GM19395 (cell line): ENCODE results near the gene MTHFD1.
"Not testable (repeated sequence)": the region's sequence is repeated elsewhere in the genome, so short reads cannot be mapped to it uniquely, and the experiment has no call there.

ENCODE experiments used
- ATAC-seq: cut with Tn5 transposase; IDR thresholded peaks from one replicate; pipeline ENCODE4 v1.9.1; 2021; ENCODE audit warnings: mild to moderate bottlenecking, moderate library complexity; ENCODE audit not compliant: unreplicated experiment

The MTHFD1 gene

DNA sequence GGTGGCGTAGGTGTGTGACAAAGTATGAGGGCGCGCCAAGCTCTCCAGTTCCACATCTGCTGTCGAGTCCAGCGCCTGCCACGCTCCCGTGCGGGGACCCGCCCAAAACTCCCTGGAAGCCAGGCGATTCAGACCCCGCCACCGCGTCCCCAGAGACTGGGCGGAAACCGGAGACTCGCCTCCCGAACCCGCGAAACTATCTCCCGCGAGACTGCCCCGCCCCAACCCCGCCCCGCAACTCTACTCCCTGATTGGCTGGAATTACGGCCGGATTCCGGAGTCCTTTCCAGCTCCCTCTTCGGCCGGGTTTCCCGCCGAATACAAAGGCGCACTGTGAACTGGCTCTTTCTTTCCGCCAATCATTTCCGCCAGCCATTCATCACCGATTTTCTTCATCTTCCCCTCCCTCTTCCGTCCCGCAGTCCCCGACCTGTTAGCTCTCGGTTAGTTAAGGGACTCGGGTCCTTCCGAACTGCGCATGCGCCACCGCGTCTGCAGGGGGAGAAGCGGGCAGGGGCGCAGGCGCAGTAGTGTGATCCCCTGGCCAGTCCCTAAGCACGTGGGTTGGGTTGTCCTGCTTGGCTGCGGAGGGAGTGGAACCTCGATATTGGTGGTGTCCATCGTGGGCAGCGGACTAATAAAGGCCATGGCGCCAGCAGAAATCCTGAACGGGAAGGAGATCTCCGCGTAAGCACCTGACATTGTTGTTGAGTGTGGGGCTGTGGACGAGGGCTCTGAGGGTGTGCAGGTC is at the start of gene MTHFD1:
Gene MTHFD1, plus strand, starts transcription at position 572 of the 751 bp plus-strand sequence. Its CDS starts 75 bp downstream, at position 647.
- peak; percentile 73 for ATAC-seq

DNA sequence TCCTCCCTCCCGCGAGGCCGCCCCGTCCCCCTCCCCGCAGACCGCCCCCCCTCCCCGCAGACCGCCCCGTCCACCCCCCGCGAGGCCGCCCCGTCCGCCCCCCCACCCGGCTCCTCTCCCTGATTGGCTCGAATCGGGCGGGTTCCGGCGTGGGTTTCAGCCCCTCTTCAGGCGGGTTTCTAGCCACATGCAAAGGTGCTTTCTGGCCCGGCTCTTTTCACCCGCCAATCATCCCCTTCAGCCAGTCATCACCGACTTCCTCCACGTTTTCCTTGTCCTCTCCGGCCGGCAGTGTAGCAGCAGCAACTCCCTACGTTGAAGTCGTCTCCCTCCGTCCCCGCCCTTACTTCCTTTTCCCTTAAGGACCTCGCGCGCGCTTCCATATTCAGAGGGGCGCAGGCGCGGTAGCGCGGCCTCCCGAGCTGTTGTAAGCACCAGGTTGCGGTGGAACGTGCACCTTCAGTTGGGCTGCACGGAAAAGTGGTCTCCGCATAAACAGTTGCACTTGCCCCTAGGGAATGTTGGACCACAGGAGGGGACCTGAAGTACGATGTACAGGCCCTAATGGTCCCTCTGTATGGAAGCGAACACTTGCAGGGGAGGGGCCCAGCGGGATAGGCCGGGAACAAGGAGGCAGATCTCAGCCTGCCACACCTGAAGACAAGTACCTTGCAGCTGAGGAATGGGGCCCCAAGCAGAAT is 49.4 kb upstream of the MTHFD1 start:
- ATAC-seq = peak; percentile 90

DNA sequence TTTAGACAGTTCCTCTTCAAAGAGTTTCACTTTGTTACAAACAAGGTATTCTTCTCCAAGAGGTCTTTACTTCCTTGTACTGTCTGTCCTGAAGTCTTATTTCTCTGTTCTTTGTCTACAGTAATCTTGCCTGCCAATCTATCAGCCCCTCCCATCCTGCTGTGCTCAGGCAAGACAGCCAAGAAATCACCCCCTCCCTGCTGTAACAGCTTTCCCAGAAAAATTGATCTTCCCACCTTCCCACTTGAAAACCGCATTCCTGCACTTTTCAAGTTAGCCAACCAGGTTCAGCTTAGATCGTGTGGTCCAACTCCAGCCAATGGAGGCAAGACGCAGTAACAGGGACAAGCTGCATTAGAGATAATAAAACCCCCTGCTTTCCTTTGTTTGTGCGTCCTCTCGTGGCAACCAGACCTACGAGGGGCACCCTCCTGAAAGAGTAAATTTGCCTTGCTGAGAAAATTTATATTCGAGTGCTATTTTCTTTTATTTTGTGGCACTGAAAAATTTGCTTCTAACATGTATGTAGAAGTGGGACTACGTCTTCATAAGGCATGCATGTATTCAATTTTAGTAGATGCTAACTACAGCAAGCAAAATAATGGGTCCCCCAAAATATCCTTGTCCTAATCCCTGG is 47.5 kb upstream of the MTHFD1 start:
- ATAC-seq = no peak

GRCh38 chr14:64347748-64348147 is 40.4 kb upstream of the MTHFD1 start:
- ATAC-seq = no peak

DNA sequence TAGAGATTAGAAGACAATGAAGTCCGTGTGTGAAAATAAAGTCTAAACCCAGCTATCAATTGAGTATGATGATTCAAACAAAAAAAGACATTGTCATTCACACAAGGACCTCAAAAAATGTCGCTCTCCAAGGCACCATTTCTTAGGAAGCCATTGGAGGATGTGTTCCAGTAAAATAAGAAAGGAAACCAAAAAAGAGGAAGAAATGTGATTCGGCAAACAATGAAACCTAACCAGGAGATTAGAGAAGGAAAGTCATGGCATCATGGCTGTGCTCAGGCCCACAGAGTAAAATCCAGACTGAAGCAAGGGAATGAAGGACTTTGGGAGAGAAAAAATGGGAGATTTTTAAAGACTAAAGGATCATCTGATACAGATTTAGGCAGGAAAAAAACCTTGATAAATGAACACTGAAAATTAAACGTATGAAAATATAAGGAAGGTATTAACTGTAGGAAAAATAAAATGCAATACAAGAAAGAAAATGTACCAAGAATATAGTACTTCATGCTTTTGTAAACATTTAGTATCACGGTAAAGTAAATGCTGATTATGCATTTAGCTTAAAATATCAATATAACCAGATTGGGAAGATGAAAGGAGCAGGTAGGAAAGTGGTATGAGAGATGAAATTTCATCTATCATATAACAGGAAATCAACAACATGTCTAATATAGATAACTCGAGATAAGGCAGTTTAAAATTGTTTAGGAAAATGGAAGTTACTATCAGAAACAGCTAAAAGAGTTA is 38.2 kb upstream of the MTHFD1 start:
- no peak for ATAC-seq

GRCh38 chr14:64363265-64363846 is 24.8 kb upstream of the MTHFD1 start:
- no peak for ATAC-seq

GRCh38 chr14:64364907-64365306 is 23.2 kb upstream of the MTHFD1 start:
- no peak for ATAC-seq

DNA sequence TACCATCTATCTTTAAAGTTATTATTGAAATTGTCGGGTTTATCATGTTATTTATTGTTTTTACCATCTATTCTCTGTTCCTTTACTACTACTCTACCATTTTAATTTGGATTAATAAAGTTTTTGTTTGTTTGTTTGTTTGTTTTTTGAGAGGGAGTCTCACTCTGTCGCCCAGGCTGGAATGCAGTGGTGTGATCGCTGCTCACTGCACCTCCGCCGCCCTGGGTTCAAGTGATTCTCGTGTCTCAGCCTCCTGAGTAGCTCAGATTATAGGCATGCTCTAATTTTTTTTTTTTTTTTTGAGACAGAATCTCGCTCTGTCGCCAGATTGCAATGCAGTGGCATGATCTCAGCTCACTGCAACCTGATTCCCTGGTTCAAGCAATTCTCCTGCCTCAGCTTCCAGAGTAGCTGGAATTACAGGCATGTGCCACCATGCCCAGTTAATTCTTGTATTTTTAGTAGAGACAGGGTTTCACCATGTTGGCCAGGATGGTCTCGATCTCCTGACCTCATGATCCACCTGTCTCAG is 22.7 kb upstream of the MTHFD1 start:
- ATAC-seq = not testable (repeated sequence)

DNA sequence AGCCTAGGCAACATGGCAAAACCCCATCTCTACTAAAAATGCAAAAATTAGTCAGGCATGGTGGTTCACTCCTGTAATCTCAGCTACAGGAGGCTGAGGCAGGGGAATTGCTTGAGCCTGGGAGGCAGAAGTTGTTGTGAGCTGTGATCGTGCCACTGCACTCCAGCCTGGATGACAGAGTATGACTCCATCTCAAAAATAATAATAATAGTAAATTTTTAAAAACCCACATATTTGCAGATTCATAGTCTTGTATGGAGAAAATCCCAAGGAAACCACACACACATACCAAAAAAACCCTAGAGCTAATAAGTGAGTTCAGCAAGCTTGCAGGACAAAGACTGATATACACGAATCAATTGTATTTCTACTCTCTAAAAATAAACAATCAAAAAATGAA is 19.0 kb upstream of the MTHFD1 start:
- ATAC-seq = no peak

DNA sequence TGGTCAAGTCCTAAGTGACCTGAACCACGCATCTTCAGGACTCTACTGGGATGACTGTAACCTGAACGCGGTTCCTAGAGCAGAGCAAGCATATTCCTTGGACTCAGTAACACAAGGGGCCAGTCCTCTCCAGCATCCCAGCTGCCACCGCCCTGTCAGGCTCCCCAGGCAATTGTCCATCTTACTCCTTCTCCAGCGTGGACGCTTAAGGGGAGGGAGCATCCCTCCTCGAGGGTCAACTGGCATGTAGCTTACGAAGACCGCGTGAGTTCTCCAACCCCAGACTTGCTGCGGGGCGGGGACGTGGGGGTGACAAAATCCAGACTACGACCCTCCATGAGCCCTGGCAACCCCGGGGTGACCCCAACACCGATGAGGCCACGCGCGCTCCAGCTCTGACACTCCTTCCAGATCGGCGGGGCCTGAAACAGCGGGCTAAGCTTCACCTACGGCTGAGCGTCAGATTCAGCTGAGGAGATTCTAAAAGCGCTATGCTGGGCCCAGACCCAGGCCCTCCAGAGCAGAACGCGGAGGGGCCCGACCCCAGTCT is 846 bp upstream of the MTHFD1 start:
- peak; percentile 33 for ATAC-seq

DNA sequence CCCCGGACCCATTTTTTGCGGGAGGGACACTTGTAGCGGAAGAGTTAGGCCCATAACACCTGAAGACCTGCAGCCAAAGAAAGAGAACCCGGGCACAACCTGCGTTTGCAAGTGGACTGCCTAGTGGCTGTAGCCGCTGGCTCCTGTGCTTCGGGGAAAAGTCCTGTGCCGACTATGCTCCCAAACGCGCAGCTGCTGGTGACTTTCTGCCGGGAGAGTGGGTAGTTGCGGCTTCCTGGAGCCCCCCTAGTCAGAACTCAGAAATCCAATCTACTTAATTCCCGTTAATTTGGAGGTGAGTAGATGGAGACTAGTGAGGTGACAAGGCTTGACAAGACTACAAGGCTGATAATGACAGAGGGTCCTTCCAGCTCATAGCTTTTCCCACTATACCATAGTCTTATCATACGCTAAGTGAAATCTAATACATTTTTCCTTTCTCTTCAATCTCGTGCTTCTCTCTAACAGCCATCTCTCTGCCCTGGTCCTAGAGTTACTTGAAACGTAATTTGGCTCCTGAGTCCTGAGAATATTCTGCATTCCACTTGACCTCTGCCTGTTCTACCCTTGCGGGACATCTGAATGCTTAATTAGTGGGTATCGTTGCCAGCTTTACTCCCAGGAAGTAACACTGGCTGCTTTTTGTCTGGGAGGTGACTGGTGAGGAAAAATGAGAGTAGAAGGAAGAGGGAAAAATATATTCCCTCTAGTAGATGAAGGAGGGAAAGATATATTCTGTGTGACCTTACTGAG is 556 bp downstream of the MTHFD1 start:
- ATAC-seq = peak; percentile 20

DNA sequence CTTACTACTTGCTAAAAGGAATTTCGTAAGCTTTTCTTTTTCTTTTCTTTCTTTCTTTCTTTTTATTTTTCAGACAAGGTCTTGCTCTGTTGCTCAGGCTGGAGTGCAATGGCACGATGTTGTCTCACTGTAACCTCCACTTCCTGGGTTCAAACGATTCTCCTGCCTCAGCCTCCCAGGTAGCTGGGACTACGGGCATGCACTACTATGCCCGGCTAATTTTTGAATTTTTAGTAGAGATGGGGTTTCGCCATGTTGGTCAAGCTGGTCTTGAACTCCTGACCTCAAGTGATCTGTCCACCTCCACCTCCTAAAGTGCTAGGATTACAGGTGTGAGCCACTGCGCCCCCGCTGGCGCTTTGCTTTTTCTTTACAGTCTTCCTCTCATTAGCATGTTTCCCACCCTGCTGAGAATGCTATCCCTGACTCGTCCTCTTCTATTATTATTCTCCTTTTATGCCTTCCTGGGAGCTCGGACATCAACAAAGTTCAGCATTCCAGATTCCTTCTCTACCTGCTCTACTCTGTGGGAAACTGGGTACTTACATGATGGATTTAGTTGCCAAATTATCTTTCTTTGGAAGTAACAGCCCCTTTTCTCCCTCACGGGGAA is 3.1 kb downstream of the MTHFD1 start:
- ATAC-seq = no peak

GRCh38 chr14:64391986-64392385 is 3.8 kb downstream of the MTHFD1 start:
- ATAC-seq = no peak

DNA sequence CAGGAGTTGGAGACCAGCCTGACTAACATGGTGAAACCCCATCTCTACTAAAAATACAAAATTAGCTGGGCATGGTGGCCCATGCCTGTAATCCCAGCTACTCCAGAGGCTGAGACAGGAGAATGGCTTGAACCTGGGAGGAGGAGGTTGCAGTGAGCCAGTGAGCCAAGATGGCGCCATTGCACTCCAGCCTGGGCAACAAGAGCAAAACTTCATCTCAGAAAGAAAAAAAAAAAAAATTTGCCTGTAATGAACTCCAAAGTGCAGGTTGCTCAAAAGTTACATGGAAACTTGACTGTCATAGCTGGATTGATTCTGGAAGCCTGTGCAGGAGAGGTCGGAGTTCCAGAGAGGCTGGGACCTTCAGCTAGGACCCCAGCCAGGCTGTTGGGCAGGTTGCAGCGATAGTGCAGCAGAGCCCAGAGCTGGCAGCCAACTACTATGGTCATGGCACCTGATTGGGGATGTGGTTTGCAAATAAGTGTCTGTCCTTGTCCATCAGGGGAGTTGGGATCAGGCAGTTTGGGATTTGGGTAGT is 5.1 kb downstream of the MTHFD1 start:
- not testable (repeated sequence) for ATAC-seq

- no peak for ATAC-seq
Measured at GRCh38 chr14:64394423-64394822, 6.3 kb downstream of the MTHFD1 start.

DNA sequence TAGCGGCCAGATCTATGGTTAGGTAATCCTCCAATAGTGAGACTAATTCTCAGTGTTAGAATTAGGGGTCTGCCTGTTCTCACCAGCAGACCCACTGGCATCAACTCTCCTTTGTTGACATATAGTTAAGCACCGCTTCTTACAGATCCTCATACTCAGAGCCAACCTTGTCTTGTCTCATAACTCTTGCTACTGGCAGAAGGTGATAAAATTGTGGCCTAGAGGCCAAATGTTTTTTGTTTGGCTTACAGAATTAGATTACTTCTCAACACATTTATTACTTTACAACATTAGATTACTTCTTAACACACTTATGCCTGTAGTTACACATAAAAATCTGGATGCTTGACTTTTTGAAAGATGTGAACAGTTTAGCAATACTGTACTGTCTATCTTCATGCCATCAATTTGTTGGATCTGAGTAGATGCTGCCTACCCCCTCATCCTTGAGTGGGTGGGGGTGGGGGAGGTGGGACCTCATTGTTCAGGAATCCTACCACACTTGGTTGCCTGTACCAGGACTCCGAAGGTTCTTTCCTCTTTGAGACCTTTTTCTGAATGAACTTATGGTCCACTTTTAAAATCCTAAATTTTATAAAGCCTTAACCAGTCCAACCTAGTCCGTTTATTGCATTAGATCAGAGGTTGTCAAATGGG is 7.0 kb downstream of the MTHFD1 start:
- no peak for ATAC-seq

- ATAC-seq = no peak
Measured at GRCh38 chr14:64400829-64401459, 12.8 kb downstream of the MTHFD1 start.

GRCh38 chr14:64401949-64402348 is 13.8 kb downstream of the MTHFD1 start:
- ATAC-seq = no peak
